Glomerular endothelial cell (primary cell): ENCODE data around the gene MED7. TPM values are rescaled to one million over a fixed set of nuclear protein-coding genes. Genes with fewer than 3 reads are reported as not detected.
A peak's percentile ranks its signal among the peaks of the same experiment; 100 is the strongest.

Experiments
- DNase-seq: peaks from one replicate; pipeline ENCODE4 v3.0.0-alpha.2; 2011; ENCODE audit warnings: low read depth, low spot score; ENCODE audit errors: extremely low read depth
- total RNA-seq: library from RNA; depleted of rRNA; stranded (reverse); fragments of >200 nt; gene quantifications from 2 replicates; pipeline ENCODE4 v1.2.3, GENCODE V29; 2015

Gene MED7
- total RNA-seq, 1 donor from 2014 or later, result 9.7 TPM

GRCh38 chr5:157165261-157165660, 22.6 kb upstream of the MED7 start:
- DNase-seq, result no peak

DNA sequence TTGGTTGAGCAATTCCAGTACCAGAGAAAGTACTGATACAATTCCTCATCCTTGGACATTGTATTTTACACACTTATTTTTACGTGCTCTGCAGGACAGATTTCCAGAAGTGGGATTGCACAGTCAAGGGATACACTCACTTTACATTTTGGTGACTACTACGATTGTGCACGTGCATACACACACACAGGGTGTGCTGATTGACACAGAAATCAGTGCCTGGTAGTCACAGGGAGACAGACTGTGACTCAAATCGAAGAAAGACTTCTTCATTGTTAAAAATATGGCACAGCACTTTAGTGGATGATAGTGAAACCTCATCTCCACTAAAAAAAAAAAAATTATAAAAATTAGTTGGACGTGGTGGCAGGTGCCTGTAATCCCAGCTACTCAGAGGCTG, 21.9 kb upstream of the MED7 start:
- no peak for DNase-seq

DNA sequence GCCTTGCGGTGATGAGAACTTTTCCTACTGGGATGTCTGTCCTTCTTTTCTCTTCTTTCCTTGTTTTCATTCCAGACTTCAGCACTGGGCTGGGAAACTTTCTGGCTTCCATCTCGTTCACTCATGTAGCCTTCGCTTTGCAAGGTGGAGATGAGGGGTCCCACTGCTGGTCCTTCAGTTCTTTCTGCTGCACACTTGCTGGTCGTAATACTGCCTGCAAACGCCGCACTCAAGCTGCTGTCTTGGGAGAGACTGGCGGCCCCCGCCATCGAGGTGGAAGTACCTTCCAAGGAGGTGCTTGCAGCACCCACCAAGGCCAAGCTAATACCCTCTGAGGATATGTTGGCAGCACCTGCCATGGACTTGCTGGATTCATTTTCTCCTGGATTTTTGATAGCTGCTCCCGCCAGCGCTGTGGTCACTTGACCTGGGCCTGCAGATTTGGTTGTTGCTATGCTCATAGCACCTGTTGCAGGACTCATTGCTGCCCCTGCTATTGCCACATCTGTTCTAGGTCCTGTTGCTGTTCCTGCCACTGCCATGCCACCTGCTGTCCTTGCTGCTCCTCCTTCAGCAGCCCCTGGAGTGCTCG, 20.4 kb upstream of the MED7 start:
- no peak for DNase-seq

GRCh38 chr5:157161996-157162395, 19.3 kb upstream of the MED7 start:
- no peak for DNase-seq

DNA sequence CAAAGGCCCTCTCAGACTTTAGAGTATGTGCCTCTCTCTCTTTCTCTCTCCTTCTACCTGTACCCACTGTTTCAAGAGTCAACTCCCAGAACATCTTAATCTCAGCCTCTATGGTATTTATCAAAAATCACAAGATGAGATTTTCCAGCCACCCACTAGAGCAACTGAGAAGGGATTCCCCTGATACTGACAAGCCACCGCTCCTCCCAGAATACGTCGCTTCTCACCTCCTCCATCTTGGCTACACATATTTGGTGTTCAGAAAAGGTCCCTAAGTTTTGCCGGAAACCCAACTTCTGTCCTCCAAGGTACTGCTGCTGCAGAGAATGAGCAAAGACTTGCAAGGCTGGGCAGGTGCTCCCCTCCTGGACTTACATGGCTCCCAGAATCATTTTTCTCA, 17.3 kb upstream of the MED7 start:
- no peak for DNase-seq

DNA sequence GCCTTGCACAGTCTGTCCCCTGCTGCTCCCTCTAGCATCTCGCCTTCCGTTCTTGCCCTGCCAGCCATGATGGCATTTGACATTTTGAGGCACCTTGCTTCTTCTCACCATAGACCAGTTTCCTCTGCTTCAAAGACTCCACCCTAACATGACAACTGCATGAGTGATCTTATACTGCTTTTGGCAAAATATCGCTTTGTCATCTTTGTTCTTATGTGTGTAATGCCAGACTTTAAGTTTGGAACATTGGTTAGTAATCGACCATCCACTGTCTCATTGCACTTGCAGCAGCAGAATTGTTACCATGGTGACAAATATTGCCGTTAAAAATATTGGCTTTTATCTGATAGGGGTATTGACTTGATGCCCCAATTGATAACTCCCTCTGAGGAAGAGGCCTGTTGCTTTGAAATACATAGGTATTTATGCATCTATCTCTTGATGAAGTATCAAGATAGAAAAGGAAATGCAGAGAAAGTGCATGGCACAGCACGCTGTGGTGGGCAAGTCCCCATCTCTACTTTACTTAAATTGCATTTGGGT, 16.6 kb upstream of the MED7 start:
- DNase-seq, result no peak

DNA sequence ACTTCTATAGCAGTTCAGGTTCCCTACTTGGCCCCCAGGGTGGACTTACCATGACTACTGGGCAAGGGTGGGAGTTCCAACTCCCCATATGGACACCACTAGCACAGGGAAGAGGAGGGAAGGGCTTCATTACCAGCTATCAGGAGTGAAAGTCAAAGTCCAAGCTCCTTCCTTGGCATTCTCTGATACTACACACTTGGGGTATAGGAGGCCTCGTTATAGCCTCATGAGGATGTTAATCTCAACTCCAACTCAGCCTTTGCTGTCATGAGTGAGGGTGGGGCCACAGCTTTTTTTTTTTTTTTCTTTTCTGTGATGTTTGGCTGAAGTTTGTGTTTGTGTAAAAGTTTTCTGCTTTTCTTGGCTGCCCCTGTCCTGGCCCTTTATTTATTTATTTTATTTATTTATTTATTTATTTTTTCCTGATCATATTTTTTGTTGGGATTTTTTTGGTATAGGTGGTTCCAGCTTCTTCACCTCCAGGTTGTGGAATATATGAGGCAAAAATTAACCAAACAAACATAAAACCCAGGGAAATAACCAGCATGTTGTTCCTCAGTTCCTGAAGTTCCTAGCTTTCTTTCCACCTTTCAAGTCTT, 14.7 kb upstream of the MED7 start:
- no peak for DNase-seq

- no peak for DNase-seq
Measured at GRCh38 chr5:157155297-157155696, 12.6 kb upstream of the MED7 start.

GRCh38 chr5:157150995-157151394, 8.3 kb upstream of the MED7 start:
- no peak for DNase-seq

DNA sequence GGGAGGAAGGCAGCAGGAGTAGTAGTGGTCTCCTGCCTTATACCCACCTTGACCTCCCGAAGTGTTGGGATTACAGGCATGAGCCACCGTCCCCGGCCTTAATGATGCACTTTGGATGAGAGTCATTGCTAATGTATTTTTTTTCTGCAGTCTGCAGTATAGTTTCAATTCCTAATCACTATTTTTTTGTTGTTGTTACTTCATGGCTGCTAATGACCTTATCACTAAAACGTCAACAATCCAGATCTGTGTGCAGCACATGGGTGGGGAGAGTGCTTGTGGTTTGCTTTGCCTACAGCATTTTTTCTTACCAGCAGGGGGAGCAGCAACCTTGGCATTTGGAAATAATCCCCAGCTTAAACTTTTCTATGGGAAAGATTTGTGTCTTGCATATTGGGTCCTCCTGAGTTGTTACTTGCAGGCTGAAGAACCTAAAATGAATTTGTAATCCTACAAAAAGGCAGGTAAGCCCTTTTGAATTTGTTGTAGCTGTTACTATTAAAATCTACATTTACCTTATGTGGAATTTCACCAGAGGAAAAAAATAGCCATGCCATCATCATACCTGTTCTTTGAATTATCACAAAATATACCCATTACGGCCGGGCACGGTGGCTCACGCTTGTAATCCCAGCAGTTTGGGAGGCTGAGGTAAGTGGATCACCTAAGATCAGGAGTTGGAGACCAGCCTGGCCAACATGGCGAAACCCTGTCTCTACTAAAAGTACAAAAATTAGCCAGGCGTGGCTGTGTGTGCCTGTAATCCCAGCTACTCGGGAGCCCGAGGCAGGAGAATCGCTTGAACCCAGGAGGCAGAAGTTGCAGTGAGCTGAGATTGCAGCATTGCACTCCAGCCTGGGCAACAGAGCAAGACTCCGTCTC, 6.3 kb upstream of the MED7 start:
- peak; percentile 29 for DNase-seq

DNA sequence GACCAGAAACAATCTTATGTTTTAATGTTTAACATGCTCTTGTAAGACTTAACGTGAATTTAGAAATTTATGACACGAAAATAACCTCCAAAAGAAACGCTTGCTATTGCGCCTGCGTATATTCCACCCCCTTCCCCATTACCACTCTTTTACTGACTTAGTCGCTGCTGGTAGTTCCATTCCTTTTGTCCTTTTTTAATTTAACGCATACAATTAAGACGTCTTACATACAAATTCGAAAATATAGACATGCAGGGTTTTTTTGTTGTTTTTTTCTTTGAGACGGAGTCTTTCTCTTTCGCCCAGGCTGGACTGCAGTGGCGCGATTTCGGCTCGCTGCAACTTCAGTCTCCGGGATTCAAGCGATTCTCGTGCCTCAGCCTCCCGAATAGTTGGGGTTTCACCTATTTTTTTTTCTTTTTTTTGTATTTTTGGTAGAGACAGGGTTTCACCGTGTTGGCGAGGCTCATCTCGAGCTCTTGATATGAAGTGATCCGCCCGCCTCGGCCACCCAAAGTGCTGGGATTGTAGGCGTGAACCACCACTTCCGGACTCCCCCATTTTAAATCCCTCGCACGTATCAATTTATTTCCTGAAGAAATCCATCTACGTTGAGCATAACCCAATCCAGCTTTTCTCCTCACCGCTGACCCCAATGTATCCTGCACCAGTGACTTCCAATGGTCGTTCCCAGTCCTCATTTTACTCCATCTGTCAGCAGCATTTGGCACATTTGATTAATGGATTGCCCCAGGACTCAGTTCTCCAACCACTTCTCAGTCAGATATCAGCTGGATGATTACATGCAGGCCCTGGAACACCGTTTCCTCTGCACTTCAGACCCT, 684 bp upstream of the MED7 start:
- DNase-seq, result peak; percentile 2

GRCh38 chr5:157137691-157138090, 5.0 kb downstream of the MED7 start:
- DNase-seq, result no peak

- no peak for DNase-seq
Measured at GRCh38 chr5:157132281-157132612, 10.4 kb downstream of the MED7 start.

GRCh38 chr5:157130925-157131324, 11.7 kb downstream of the MED7 start:
- no peak for DNase-seq

DNA sequence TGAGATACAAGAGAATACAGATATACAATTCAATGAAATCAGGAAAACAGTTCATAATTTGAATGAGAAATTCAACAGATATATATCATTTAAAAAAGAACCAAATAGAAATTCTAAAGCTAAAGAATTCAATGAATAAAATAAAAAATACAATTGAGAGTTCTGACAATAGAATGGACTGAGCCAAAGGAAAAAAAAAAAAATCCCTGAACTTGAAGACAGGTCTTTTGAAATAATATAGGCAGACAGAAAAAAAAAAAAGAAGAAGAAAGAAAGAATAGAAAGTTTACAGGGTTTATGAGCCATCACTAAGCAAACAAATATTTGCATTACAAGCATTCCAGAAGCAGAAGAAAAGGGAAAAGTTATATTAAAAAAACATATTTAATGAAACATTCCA, 21.0 kb downstream of the MED7 start:
- DNase-seq, result no peak

- no peak for DNase-seq
Measured at GRCh38 chr5:157120102-157120501, 22.6 kb downstream of the MED7 start.

GRCh38 chr5:157116483-157116954, 26.1 kb downstream of the MED7 start:
- DNase-seq, result no peak

DNA sequence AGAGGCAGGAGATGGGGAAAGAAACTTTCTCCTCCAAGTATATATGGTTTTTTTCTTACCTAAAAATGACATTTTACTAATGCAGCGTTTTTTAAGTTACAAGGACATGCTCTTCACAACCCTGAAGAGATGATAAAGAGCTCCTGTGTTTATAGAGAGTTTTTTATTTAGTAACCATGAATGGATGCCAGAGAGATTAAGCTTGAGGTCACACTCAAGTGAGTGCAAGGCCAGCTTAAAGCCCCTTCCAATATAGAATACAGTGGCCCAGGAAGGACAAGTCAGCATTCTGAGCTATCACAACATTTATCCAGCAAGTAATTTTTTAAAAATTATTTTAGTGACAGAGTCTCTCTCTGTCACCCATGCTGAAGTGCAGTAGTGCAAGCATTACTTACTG, 27.2 kb downstream of the MED7 start:
- DNase-seq, result no peak

GRCh38 chr5:157115012-157115411, 27.7 kb downstream of the MED7 start:
- no peak for DNase-seq

- no peak for DNase-seq
Measured at GRCh38 chr5:157113002-157113401, 29.7 kb downstream of the MED7 start.

- DNase-seq, result no peak
Measured at GRCh38 chr5:157109744-157110143, 32.9 kb downstream of the MED7 start.
